ENCODE data around the gene USH1C.
A peak's percentile ranks its signal among the peaks of the same experiment; 100 is the strongest.

The USH1C gene

DNA sequence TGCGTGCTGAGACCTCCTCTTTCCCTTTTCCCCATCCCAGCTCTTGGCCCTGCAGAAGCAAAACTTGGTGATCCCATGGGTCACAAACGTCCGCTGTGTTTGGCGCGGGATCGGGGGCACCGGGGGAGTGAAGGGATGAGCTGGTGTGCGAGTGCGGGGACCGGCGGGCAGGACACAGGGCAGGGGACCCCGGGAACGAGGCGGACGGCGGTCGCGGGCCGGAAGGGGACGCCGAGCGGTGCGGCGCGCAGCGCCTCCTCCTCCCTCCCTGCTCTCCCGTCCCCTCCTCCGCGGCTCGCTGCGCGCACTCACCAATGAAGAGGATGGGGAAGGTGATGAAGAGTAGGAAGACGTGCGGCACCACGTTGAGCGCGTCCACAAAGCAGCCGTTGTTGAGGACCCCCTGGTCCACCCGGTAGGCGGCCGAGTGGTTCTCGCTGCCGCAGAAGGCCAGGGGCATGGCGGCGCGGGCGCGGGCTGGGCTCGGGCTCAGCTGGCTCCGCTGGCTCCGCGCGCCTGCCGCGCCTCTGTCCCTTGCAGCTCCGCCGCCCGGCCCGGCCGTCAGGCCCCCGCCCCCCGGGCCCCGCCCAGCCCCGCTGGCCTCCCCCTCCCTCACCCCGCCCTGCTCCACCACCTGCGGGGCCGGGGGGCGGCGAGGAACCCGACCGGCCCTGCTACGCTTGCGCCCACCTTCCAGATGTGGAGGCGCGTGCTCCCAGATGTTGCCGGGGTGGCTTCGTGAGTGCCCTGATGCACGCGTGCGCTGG is 67.7 kb downstream of the USH1C start, which contains the start of gene ABCC8:
ABCC8 (minus strand) TSS at position 529 of the 767 bp plus-strand sequence; CDS start at position 460, 69 bp downstream.
- no peak within 1 kb of the TSS for H3K27ac Mint-ChIP-seq
- peaks cover 31% of the 10 kb centered on the region for H3K27me3 Mint-ChIP-seq
- H3K9me3 Mint-ChIP-seq (ENCODE audit: low read depth): no peaks in the 10 kb centered on the region
- H3K36me3 Mint-ChIP-seq: no peaks in the 10 kb centered on the region
- H3K4me3 Mint-ChIP-seq: peak within 1 kb of the TSS; percentile 20
- peaks cover 4% of the 10 kb centered on the region for H3K4me1 Mint-ChIP-seq (ENCODE audit: low read depth)

- no peaks in the 10 kb centered on the region for H3K9me3 Mint-ChIP-seq (ENCODE audit: low read depth)
- H3K36me3 Mint-ChIP-seq: no peaks in the 10 kb centered on the region
- no peak overlapping the region for H3K27ac Mint-ChIP-seq
- H3K4me3 Mint-ChIP-seq: no peak overlapping the region
- H3K4me1 Mint-ChIP-seq (ENCODE audit: low read depth): peaks cover 4% of the 10 kb centered on the region
- peaks cover 31% of the 10 kb centered on the region for H3K27me3 Mint-ChIP-seq
Measured at GRCh38 chr11:17475666-17476316, 68.4 kb downstream of the USH1C start.

DNA sequence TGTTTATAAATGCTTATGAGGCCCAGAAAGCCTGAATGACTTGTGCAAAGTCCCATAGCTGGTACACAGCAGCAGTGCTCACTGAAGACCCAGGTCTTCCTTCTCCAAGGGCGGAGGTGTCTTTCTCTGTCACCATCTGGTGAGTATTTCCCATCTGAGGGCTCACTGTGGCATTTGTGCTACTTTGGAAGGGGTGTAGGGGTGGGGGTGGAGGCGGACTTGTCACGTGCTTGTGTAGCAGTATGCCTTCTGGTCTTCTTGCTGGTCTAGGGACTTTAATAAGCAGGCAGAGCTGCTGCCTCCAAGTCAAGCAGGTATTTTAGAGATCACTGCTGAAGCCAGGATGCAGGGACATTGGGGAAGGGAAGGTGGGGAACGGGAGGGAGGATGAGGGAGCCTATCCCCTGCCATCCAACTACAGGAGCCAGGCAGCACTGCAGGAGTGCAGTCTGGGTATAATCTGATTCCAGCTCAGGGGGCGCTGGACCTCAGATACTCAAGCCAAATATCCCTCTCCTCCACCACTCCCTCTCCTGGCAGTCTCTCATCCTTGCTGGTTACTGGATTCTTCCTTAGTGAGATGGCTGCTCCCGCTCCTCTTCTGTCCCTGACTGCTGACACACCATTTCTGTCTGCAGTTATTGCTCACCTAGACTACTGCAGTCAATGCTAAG is 71.0 kb downstream of the USH1C start:
- no peaks in the 10 kb centered on the region for H3K36me3 Mint-ChIP-seq
- H3K9me3 Mint-ChIP-seq (ENCODE audit: low read depth): no peaks in the 10 kb centered on the region
- H3K4me1 Mint-ChIP-seq (ENCODE audit: low read depth): peaks cover 2% of the 10 kb centered on the region
- no peak overlapping the region for H3K27ac Mint-ChIP-seq
- peaks cover 21% of the 10 kb centered on the region for H3K27me3 Mint-ChIP-seq
- no peak overlapping the region for H3K4me3 Mint-ChIP-seq

DNA sequence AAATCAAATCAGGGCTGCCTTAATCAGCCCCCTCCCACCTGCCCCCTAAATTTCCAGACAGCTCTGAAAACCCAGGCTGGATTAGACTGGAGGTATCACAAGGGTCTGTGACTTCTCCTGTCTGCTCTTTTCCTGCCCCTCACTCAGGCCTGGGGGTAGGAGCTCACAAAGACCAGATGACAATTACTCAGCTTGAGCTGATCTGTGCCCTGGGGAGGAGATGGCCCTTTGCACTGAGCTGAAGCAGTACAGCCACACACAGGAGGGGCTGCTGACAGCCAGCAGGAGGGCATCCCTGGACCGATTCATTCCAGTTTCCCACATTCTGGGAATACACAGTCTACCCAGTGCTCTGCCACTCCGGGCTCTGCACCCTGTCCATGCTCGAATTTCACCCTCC is 71.7 kb downstream of the USH1C start:
- Mint-ChIP-seq H3K4me3 (no peak overlapping the region), H3K36me3 (no peaks in the 10 kb centered on the region), H3K27ac (no peak overlapping the region), H3K4me1 (ENCODE audit: low read depth) (peaks cover 2% of the 10 kb centered on the region), H3K9me3 (ENCODE audit: low read depth) (no peaks in the 10 kb centered on the region), H3K27me3 (peaks cover 17% of the 10 kb centered on the region)

- Mint-ChIP-seq H3K4me3 (no peak overlapping the region), H3K27ac (no peak overlapping the region), H3K9me3 (ENCODE audit: low read depth) (no peaks in the 10 kb centered on the region), H3K4me1 (ENCODE audit: low read depth) (peaks cover 2% of the 10 kb centered on the region), H3K27me3 (peaks cover 17% of the 10 kb centered on the region), H3K36me3 (no peaks in the 10 kb centered on the region)
Measured at GRCh38 chr11:17471501-17471900, 72.7 kb downstream of the USH1C start.

- Mint-ChIP-seq H3K36me3 (no peaks in the 10 kb centered on the region), H3K27ac (no peak overlapping the region), H3K27me3 (peaks cover 12% of the 10 kb centered on the region)
Measured at GRCh38 chr11:17469998-17470397, 74.2 kb downstream of the USH1C start.

GRCh38 chr11:17468122-17468521 is 76.1 kb downstream of the USH1C start:
- no peaks in the 10 kb centered on the region for H3K9me3 Mint-ChIP-seq (ENCODE audit: low read depth)
- no peaks in the 10 kb centered on the region for H3K4me1 Mint-ChIP-seq (ENCODE audit: low read depth)
- H3K27me3 Mint-ChIP-seq: peaks cover 2% of the 10 kb centered on the region
- no peak overlapping the region for H3K27ac Mint-ChIP-seq
- no peaks in the 10 kb centered on the region for H3K36me3 Mint-ChIP-seq
- no peak overlapping the region for H3K4me3 Mint-ChIP-seq

More at GRCh38 chr11:17469998-17470397, 74.2 kb downstream of the USH1C start:
- no peaks in the 10 kb centered on the region for H3K4me1 Mint-ChIP-seq (ENCODE audit: low read depth)
- H3K9me3 Mint-ChIP-seq (ENCODE audit: low read depth): no peaks in the 10 kb centered on the region
- no peak overlapping the region for H3K4me3 Mint-ChIP-seq

DNA sequence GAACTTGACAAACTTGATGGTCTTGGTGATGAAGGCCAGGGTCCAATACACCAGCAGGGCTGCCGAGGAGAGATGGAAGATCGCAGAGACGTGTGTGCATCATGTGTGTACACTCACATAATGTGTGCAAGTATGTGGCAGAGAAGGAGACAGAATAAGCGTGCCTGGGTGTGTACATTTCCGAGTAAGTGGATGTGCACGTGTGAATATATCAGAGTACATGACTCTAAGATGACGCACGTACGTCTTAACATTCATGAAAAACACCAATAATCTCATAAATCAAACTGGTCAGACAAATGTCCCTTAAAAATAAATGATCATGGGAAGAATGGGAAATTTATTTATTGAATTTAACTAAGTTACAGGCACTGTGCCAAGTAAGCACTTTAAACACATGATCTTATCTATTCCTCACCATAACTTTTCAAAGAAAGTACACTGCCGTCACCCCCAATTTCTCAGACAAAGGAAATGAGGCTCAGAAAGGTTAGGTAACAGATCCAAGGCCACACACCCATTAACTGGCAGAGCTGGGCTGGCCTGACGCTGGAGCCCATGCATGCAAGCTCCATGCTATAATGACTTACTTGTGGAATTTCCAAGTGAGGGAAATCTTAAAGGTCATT is 80.6 kb downstream of the USH1C start:
- H3K36me3 Mint-ChIP-seq: no peaks in the 10 kb centered on the region
- H3K4me1 Mint-ChIP-seq (ENCODE audit: low read depth): no peaks in the 10 kb centered on the region
- no peak overlapping the region for H3K27ac Mint-ChIP-seq
- no peaks in the 10 kb centered on the region for H3K27me3 Mint-ChIP-seq
- no peak overlapping the region for H3K4me3 Mint-ChIP-seq
- H3K9me3 Mint-ChIP-seq (ENCODE audit: low read depth): no peaks in the 10 kb centered on the region

GRCh38 chr11:17462940-17463339 is 81.3 kb downstream of the USH1C start:
- no peak overlapping the region for H3K4me3 Mint-ChIP-seq

GRCh38 chr11:17460406-17460805 is 83.8 kb downstream of the USH1C start:
- no peaks in the 10 kb centered on the region for H3K9me3 Mint-ChIP-seq (ENCODE audit: low read depth)
- H3K4me3 Mint-ChIP-seq: no peak overlapping the region
- H3K27me3 Mint-ChIP-seq: peaks cover 1% of the 10 kb centered on the region
- H3K4me1 Mint-ChIP-seq (ENCODE audit: low read depth): no peaks in the 10 kb centered on the region
- no peaks in the 10 kb centered on the region for H3K36me3 Mint-ChIP-seq
- H3K27ac Mint-ChIP-seq: no peak overlapping the region

More at GRCh38 chr11:17462940-17463339, 81.3 kb downstream of the USH1C start:
- no peaks in the 10 kb centered on the region for H3K9me3 Mint-ChIP-seq (ENCODE audit: low read depth)
- no peaks in the 10 kb centered on the region for H3K36me3 Mint-ChIP-seq
- no peaks in the 10 kb centered on the region for H3K27me3 Mint-ChIP-seq
- no peak overlapping the region for H3K27ac Mint-ChIP-seq
- H3K4me1 Mint-ChIP-seq (ENCODE audit: low read depth): no peaks in the 10 kb centered on the region

GRCh38 chr11:17459236-17459896 is 84.8 kb downstream of the USH1C start:
- H3K4me3 Mint-ChIP-seq: no peak overlapping the region
- H3K9me3 Mint-ChIP-seq (ENCODE audit: low read depth): no peaks in the 10 kb centered on the region
- peaks cover 1% of the 10 kb centered on the region for H3K27me3 Mint-ChIP-seq
- no peaks in the 10 kb centered on the region for H3K4me1 Mint-ChIP-seq (ENCODE audit: low read depth)
- H3K36me3 Mint-ChIP-seq: no peaks in the 10 kb centered on the region
- no peak overlapping the region for H3K27ac Mint-ChIP-seq

DNA sequence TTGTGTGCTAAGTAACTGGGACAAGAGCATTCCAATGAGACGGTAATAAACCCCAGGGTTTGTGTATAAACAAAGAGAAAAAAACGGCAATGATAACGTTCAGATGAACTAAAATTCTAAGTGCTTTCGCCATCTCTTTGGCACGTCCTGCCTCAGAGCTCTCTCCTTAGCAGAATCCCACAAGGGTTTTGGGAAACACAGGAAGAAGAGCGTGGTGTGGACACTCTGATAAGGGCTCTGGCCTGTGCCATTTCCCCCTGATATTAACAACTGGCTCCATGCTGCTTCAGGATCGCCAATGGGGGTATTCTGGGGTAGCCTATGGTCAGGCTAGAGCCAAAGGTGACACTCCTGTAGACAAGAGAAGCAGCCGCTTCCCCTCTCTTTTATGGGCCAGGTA is 85.9 kb downstream of the USH1C start:
- H3K9me3 Mint-ChIP-seq (ENCODE audit: low read depth): no peaks in the 10 kb centered on the region
- H3K27ac Mint-ChIP-seq: no peak overlapping the region
- H3K27me3 Mint-ChIP-seq: peaks cover 1% of the 10 kb centered on the region
- no peaks in the 10 kb centered on the region for H3K4me1 Mint-ChIP-seq (ENCODE audit: low read depth)
- no peaks in the 10 kb centered on the region for H3K36me3 Mint-ChIP-seq
- no peak overlapping the region for H3K4me3 Mint-ChIP-seq

GRCh38 chr11:17457396-17458173 is 86.6 kb downstream of the USH1C start:
- Mint-ChIP-seq H3K9me3 (ENCODE audit: low read depth) (no peaks in the 10 kb centered on the region), H3K27ac (no peak overlapping the region), H3K4me3 (no peak overlapping the region), H3K36me3 (no peaks in the 10 kb centered on the region), H3K4me1 (ENCODE audit: low read depth) (no peaks in the 10 kb centered on the region), H3K27me3 (peaks cover 1% of the 10 kb centered on the region)

DNA sequence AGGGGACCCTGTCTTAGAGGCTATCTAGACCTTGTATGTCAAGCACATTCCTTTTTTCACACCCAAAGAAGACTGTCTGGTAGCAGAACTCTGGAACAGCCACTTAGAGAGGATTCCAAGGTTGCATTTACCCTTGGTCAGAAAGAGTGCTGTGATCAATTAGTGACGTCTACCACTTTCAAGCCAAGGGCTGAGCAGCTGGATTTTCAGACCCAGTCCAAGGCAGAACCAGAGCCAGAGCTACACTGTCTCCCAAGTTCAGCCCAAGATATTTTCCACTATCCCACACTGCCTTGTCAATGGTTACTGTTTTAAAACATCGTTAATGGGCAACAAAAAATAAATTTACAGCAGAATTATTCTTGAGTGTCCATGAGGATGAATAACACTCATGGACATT is 91.5 kb downstream of the USH1C start:
- Mint-ChIP-seq H3K27me3 (peaks cover 1% of the 10 kb centered on the region), H3K4me1 (ENCODE audit: low read depth) (no peaks in the 10 kb centered on the region), H3K9me3 (ENCODE audit: low read depth) (no peaks in the 10 kb centered on the region), H3K36me3 (no peaks in the 10 kb centered on the region), H3K4me3 (no peak overlapping the region), H3K27ac (no peak overlapping the region)

All from activated naive CD8-positive, alpha-beta T cell (primary cell).